Epithelial cell of esophagus (primary cell): ENCODE measurements around the gene COX4I1.

Experiments
- DNase-seq: peaks from one replicate; pipeline ENCODE4 v3.0.0; 2010; ENCODE audit warnings: low read depth
- H3K4me3 ChIP-seq: 2 replicates; pipeline ENCODE4 v1.5.1; 2011; ENCODE audit warnings: mild to moderate bottlenecking, low read length, control low read depth
- TF ChIP-seq, protein P1 (sequence below): IDR thresholded peaks from 2 replicates; pipeline ENCODE4 v1.5.1; 2011; ENCODE audit warnings: low read depth, mild to moderate bottlenecking, low read length, control low read depth, inconsistent platforms; ENCODE audit not compliant: insufficient read depth; ENCODE audit errors: missing control alignments

Gene COX4I1

GRCh38 chr16:85752511-85753420 lies 46.7 kb upstream of the COX4I1 start:
- H3K4me3 ChIP-seq, result no peak overlapping the region
- TF ChIP-seq, protein P1, sequence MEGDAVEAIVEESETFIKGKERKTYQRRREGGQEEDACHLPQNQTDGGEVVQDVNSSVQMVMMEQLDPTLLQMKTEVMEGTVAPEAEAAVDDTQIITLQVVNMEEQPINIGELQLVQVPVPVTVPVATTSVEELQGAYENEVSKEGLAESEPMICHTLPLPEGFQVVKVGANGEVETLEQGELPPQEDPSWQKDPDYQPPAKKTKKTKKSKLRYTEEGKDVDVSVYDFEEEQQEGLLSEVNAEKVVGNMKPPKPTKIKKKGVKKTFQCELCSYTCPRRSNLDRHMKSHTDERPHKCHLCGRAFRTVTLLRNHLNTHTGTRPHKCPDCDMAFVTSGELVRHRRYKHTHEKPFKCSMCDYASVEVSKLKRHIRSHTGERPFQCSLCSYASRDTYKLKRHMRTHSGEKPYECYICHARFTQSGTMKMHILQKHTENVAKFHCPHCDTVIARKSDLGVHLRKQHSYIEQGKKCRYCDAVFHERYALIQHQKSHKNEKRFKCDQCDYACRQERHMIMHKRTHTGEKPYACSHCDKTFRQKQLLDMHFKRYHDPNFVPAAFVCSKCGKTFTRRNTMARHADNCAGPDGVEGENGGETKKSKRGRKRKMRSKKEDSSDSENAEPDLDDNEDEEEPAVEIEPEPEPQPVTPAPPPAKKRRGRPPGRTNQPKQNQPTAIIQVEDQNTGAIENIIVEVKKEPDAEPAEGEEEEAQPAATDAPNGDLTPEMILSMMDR, result peak; percentile 25
- DNase-seq, result peak; percentile 39

- no peak overlapping the region for H3K4me3 ChIP-seq
- TF ChIP-seq, protein P1, result no peak
- peak; percentile 74 for DNase-seq
Observed at GRCh38 chr16:85753559-85753958, 45.9 kb upstream of the COX4I1 start.

- TF ChIP-seq, protein P1, result no peak
- H3K4me3 ChIP-seq, result no peak overlapping the region
- no peak for DNase-seq
Observed at GRCh38 chr16:85753976-85754375, 45.5 kb upstream of the COX4I1 start.

- TF ChIP-seq, protein P1, result no peak
- no peak for DNase-seq
- no peak overlapping the region for H3K4me3 ChIP-seq
Observed at GRCh38 chr16:85754413-85754812, 45.1 kb upstream of the COX4I1 start.

DNA sequence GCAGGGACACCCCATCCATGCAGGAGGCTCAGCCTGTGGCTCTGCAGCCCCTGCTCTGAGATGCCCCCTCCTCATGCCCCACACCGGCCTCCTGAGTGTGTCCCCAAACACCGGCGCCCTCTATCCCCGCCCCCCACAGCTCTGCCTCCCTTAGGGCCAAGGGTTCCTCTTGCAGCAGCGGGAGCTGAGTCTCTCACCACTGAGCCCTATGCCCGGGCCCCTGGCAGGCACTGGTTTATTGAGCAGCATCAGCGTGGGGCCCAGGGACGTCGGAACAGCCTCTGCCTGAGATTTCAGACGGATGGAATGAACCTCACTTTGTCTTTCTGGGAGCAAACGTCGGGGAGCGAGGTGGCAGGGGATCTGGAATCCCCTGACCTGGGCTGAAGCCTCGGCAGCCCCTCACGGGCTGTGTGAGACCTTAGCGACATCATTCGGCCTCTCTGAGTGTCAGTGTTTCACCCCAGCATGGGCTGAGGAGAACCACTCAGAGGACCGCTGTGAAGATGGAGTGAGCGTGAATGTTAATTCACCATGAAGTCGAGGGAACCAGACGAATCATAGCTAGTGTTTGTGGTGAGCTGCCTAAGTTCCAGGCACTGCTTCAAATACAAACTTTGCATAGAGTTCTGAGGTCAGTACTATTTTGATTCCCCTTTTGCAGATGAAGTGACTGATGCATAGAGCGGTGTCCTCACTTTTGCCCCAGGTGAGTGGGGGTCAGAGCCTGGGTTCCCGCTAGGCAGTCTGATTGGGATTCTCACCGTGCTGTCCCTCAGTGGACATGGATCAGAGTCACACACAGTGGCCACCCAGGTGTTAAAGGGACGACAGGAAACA lies 43.3 kb upstream of the COX4I1 start:
- TF ChIP-seq, protein P1, result no peak
- H3K4me3 ChIP-seq, result no peak overlapping the region
- DNase-seq, result no peak

DNA sequence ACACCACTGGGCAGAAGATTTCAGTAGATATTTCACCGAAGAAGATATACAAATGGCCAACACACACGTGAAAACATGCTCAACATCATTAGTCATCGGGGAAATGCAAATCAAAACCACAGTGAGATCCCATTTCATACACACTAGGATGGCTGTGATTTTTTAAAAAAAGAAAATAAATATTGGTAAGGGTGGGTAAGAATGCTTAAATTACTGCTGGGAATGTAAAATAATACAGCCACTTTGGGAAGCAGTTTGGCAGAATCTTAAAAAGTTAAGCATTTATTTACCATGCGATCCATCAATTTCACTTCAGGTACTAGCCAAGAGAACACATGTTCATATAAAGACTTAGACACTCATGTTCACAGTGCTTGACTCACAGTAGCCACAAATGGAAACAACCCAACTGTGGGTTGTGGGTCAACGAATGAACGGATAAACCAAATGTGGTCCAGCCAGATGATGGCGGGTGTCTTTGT lies 42.1 kb upstream of the COX4I1 start:
- H3K4me3 ChIP-seq, result no peak overlapping the region
- DNase-seq, result peak; percentile 68
- TF ChIP-seq, protein P1, result no peak
